Type B pancreatic cell (in vitro differentiated cells): ENCODE results near the gene ADORA3. TPM values are rescaled to one million over a fixed set of nuclear protein-coding genes. Genes with fewer than 3 reads are reported as not detected.
"Not testable (repeated sequence)": the region's sequence is repeated elsewhere in the genome, so short reads cannot be mapped to it uniquely, and the experiment has no call there.

Experiments
- DNase-seq: peaks from one replicate; pipeline ENCODE4 v3.0.0; 2021; ENCODE audit warnings: mixed read lengths; ENCODE audit not compliant: unreplicated experiment; ENCODE audit errors: extremely low spot score
- H3K27ac Mint-ChIP-seq: 2 replicates; pipeline ENCODE4 v1.8.0; 2021; ENCODE audit warnings: mild to moderate bottlenecking, mixed read lengths
- H3K27me3 Mint-ChIP-seq: 2 replicates; pipeline ENCODE4 v1.8.0; 2021; ENCODE audit warnings: mixed read lengths
- H3K36me3 Mint-ChIP-seq: 2 replicates; pipeline ENCODE4 v1.8.0; 2021; ENCODE audit warnings: mixed read lengths
- H3K4me1 Mint-ChIP-seq: one replicate; pipeline ENCODE4 v1.8.0; 2021; ENCODE audit warnings: mixed read lengths; ENCODE audit not compliant: unreplicated experiment
- H3K4me3 Mint-ChIP-seq: 2 replicates; pipeline ENCODE4 v1.8.0; 2021; ENCODE audit warnings: mild to moderate bottlenecking, mixed read lengths
- H3K9me3 Mint-ChIP-seq: 2 replicates; pipeline ENCODE4 v1.8.0; 2021; ENCODE audit warnings: mixed read lengths
- CTCF ChIP-seq: fragments of 200-600 bp; sonication (generic); conservative IDR thresholded peaks from 2 replicates; pipeline ENCODE4 v1.5.0; 2021; ENCODE audit warnings: antibody characterized with exemption, mild to moderate bottlenecking
- long read RNA-seq: library from polyadenylated mRNA; unstranded; transcript quantifications from one replicate; pipeline ENCODE4 v2.0.0, GENCODE V29; 2020
- total RNA-seq: library from RNA; stranded (reverse); gene quantifications from 2 replicates; pipeline ENCODE4 v1.2.1, GENCODE V29; 2021; ENCODE audit warnings: low replicate concordance

The ADORA3 gene
- not detected in 2 replicates for total RNA-seq
- long read RNA-seq: 0 reads

GRCh38 chr1:111503585-111504060 is at the start of gene ADORA3, which contains the start of gene TMIGD3:
TSS of gene ADORA3 (minus strand) at chr1:111503633. CDS start at chr1:111503354, 279 bp downstream.
TSS of gene TMIGD3 (minus strand) at chr1:111503633. CDS start at chr1:111503354, 279 bp downstream.
- no peaks in the 10 kb centered on the region for H3K9me3 Mint-ChIP-seq
- no peak for TF ChIP-seq CTCF
- H3K4me1 Mint-ChIP-seq: peaks cover 6% of the 10 kb centered on the region
- peaks cover 22% of the 10 kb centered on the region for H3K27me3 Mint-ChIP-seq
- no peak for DNase-seq
- H3K4me3 Mint-ChIP-seq: no peak within 1 kb of the TSS
- no peaks in the 10 kb centered on the region for H3K36me3 Mint-ChIP-seq
- no peak within 1 kb of the TSS for H3K27ac Mint-ChIP-seq

GRCh38 chr1:111553196-111553595 is 49.8 kb upstream of the ADORA3 start:
- H3K9me3 Mint-ChIP-seq: no peaks in the 10 kb centered on the region
- H3K4me1 Mint-ChIP-seq: no peaks in the 10 kb centered on the region
- H3K27ac Mint-ChIP-seq: no peak overlapping the region
- H3K27me3 Mint-ChIP-seq: no peaks in the 10 kb centered on the region
- H3K4me3 Mint-ChIP-seq: no peak overlapping the region
- DNase-seq: no peak
- H3K36me3 Mint-ChIP-seq: no peaks in the 10 kb centered on the region
- TF ChIP-seq CTCF: no peak

- Mint-ChIP-seq H3K9me3 (no peaks in the 10 kb centered on the region), H3K4me1 (no peaks in the 10 kb centered on the region), H3K27me3 (no peaks in the 10 kb centered on the region), H3K4me3 (no peak overlapping the region), H3K36me3 (no peaks in the 10 kb centered on the region), H3K27ac (no peak overlapping the region)
- no peak for DNase-seq
- no peak for TF ChIP-seq CTCF
Measured at GRCh38 chr1:111552587-111552986, 49.2 kb upstream of the ADORA3 start.

GRCh38 chr1:111551623-111552411 is 48.4 kb upstream of the ADORA3 start:
- DNase-seq: no peak
- Mint-ChIP-seq H3K9me3 (no peaks in the 10 kb centered on the region), H3K4me1 (no peaks in the 10 kb centered on the region), H3K27me3 (no peaks in the 10 kb centered on the region), H3K4me3 (no peak overlapping the region), H3K36me3 (no peaks in the 10 kb centered on the region), H3K27ac (no peak overlapping the region)
- no peak for TF ChIP-seq CTCF

GRCh38 chr1:111547786-111548185 is 44.4 kb upstream of the ADORA3 start:
- H3K36me3 Mint-ChIP-seq, H3K4me1 Mint-ChIP-seq, H3K4me3 Mint-ChIP-seq, H3K27me3 Mint-ChIP-seq, DNase-seq, H3K27ac Mint-ChIP-seq, H3K9me3 Mint-ChIP-seq: not testable (repeated sequence)

GRCh38 chr1:111542187-111542586 is 38.8 kb upstream of the ADORA3 start:
- no peak overlapping the region for H3K27ac Mint-ChIP-seq

More at GRCh38 chr1:111542187-111542586, 38.8 kb upstream of the ADORA3 start:
- Mint-ChIP-seq H3K36me3 (no peaks in the 10 kb centered on the region), H3K4me3 (no peak overlapping the region), H3K9me3 (peaks cover 3% of the 10 kb centered on the region), H3K4me1 (no peaks in the 10 kb centered on the region), H3K27me3 (peaks cover 3% of the 10 kb centered on the region)
- no peak for TF ChIP-seq CTCF
- no peak for DNase-seq
